HG02678 (cell line): ENCODE measurements around the gene TAF11L6.
"Not testable (repeated sequence)": the region's sequence is repeated elsewhere in the genome, so short reads cannot be mapped to it uniquely, and the experiment has no call there.

Experiments used
- ATAC-seq: cut with Tn5 transposase; IDR thresholded peaks from one replicate; pipeline ENCODE4 v1.9.1; 2021; ENCODE audit warnings: mild to moderate bottlenecking, moderate library complexity; ENCODE audit not compliant: unreplicated experiment

Gene TAF11L6

DNA sequence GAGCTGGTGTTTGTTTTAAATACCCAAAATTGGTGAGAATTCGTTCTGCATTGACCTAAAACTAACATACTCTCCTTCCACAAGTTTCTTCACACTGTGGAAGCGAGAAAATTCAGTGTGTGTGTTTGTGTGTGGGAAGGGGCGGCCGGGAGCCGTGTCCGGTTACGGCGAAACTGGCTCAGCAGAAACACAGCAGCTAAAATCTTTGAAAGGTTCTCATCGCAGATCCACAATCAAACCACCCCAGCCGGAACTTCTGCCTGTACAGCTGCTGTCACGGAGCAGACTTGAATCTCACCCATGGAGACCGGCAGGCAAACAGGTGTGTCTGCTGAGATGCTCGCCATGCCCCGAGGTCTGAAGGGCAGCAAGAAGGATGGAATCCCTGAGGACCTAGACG lies at the start of gene TAF11L6:
TSS of gene TAF11L6 (plus strand) at position 301 of the 400 bp plus-strand sequence.
- not testable (repeated sequence) for ATAC-seq

DNA sequence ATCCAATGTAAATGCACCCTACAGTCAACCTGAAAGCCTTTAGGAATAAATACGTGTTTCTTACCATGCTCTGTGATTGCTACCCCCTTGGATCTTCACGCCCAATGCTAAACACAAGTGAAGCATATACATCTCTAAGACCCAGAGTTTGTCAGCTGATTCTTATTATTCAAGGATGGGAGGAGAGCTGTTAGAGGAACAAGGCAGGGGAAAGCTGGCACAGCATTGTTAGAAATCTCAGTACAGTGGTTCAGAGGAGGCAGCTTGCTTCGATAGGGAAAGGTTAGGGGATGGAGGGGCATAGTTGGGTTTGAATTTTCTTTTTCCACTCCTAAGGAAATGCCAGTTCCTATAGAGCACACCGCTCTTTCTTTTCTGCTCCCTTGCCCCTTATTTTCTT lies 47.1 kb upstream of the TAF11L6 start:
- ATAC-seq, result no peak

DNA sequence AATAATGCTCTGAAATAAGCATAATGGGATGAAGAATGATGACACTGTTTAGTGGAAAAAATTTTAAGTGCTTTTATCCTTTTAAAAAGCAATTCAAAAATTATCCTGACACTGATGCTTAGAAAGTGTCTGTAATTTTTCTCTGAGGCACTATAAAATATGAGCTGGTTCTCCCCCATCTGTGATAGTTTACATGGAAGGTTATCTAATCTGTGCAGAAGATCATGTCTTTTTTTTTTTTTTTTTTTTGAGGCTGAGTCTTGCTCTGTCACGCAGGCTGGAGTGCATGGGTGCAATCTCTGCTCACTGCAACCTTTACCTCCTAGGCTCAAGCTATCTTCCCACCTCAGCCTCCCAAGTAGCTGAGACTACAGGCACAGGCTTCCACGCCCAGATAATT lies 45.7 kb upstream of the TAF11L6 start:
- no peak for ATAC-seq

DNA sequence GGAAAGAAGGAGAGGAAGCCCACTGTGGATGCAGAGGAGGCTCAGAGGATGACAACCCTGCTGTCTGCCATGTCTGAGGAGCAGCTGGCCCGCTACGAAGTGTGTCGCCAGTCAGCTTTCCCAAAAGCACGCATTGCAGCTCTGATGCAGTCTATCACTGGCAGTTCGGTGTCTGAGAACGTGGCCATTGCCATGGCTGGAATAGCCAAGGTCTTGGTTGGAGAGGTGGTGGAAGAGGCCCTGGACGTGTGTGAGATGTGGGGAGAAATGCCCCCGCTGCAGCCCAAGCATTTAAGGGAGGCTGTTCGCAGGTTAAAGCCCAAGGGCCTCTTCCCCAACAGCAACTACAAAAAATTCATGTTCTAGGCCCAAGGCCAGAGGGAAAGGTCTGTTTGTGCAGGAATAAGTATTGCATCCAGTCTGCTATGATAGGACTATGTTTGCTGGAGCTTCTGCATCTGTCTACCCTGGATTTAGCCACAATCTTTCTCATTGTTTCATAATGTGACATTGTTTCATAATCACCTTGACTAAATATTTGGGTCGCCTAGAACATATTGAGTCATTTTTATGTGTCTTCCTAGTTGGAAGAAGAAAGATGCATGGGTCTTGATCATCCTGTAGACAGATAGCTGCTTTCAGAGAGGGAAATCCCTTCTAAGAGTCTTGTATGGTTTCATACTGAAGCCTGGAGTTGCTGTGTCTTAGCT lies 41.9 kb upstream of the TAF11L6 start:
- ATAC-seq, result not testable (repeated sequence)

DNA sequence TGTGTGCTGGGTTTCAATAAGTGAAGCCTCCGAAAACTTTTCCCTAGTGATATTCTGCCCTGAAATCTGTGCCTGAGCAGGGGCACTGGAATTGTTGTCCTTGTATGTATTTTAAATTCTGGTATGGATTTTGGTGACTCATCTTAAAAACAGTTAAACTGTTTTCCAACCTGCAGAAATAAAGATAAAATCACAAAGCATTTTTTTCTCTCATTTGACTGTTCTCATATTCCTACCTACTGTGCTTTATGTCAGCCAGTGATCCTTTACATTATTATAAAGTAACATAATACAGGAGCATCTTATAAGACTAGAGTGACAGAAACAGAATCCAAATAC lies 41.3 kb upstream of the TAF11L6 start:
- no peak for ATAC-seq

DNA sequence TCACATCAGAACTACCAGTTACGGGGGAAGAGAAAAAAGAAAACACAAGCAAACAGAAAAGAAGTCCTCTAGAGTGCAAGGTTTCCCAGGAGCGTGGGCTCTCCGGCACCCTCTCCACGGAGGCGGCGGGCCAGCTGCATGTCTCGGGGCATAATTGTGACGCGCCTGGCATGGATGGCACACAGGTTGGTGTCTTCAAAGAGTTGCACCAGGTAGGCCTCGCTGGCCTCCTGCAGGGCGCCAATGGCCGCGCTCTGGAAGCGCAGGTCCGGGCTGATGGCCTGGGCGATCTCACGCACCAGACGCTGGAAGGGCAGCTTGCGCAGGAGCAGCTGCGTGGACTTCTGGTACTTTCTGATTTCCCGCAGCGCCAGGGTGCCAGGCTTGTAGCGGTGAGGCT lies 37.2 kb upstream of the TAF11L6 start:
- not testable (repeated sequence) for ATAC-seq

DNA sequence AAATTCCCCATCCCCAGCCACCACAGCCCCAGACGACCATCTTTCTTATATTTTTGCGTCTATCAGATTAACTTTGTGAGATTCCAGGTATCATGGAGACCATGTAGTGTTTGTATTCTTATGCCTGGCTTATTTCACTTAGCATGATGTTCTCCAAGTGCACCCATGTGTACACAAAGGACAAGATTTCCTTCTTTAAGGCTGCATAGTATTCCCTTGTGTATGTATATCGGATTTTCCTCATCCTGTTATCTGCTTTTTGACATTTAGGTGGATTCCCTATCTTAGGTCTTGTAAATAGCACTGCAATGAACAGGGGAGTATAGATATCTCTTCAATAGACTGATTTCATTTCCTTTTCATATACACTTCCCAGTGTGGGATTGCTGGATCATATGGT lies 35.7 kb upstream of the TAF11L6 start:
- ATAC-seq, result no peak

DNA sequence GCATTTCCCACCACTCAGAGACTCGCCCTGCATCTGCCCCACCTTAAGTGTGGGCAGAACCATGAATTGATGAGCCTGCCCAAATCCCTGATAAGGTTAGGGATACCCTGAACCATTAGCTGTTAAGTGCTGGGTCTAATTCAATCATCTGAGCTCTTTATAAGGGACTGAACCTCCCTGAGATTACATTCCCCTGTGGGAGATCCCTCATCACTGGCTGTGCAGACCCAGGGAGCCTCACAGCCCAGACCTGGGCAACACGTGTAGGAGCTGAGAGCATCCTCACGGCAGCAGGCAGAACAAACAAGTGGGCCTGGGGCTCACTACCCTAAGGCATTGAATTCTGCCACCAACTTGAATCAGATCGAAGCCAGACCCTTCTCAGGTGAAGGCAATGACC lies 31.0 kb upstream of the TAF11L6 start:
- ATAC-seq, result no peak

DNA sequence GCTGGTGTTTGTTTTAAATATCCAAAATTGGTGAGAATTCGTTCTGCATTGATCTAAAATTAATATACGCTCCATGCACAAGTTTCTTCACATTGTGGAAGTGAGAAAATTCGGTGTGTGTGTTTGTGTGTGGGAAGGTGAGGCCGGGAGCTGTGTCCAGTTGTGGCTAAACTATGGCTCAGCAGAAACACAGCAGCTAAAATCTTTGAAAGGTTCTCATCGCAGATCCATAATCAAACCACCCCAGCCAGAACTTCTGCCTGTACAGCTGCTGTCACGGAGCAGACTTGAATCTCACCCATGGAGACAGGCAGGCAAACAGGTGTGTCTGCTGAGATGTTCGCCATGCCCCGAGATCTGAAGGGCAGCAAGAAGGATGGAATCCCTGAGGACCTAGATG lies 30.5 kb upstream of the TAF11L6 start, which contains the start of gene TAF11L2:
TSS of gene TAF11L2 (plus strand) at position 301 of the 400 bp plus-strand sequence.
- ATAC-seq, result not testable (repeated sequence)

DNA sequence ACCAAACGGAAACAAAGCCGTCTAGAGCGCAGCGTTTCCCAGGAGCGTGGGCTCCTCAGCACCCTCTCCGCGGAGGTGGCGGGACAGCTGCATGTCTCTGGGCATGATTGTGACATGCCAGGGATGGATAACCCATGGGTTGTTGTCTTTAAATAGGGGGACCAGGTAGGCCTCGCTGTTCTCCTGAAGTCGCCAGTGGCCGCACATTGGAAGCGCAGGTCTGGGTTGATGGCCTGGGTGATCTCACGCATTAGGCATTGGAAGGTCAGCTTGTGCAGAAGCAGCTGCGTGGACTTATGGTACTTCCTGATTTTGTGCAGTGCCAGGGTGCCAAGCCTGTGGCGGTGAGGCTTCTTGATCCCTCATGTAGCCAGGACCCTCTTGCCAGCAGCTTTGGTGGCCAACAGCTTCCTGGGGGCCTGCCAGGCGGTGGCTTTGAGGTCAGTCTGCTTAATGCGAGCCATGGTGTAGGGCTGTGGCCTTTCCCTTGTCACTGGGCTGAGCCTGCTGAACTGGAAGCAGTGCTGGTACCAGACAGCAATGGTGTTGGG lies 16.6 kb upstream of the TAF11L6 start:
- ATAC-seq, result no peak

DNA sequence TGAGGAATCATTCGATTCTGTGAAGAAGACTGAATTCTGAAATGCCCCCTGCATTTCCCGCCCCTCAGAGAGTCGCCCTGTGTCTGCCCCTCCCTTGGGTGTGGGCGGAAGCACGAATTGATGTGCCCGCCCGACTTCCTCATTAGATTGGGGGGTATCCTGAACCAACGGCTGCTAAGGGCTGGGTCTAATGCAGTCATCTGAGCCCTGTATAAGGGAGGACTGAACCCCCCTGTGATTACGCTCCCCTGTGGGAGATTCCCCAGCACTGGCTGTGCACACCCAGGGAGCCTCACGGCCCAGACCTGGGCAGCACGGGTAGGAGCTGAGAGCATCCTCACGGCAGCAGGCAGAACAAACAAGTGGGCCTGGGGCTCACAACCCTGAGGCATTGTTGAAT lies 10.9 kb upstream of the TAF11L6 start:
- ATAC-seq, result not testable (repeated sequence)

DNA sequence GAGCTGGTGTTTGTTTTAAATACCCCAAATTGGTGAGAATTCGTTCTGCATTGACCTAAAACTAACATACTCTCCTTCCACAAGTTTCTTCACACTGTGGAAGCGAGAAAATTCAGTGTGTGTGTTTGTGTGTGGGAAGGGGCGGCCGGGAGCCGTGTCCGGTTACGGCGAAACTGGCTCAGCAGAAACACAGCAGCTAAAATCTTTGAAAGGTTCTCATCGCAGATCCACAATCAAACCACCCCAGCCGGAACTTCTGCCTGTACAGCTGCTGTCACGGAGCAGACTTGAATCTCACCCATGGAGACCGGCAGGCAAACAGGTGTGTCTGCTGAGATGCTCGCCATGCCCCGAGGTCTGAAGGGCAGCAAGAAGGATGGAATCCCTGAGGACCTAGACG lies 10.4 kb upstream of the TAF11L6 start, which contains the start of gene TAF11L3:
TSS of gene TAF11L3 (plus strand) at position 301 of the 400 bp plus-strand sequence.
- ATAC-seq, result not testable (repeated sequence)

DNA sequence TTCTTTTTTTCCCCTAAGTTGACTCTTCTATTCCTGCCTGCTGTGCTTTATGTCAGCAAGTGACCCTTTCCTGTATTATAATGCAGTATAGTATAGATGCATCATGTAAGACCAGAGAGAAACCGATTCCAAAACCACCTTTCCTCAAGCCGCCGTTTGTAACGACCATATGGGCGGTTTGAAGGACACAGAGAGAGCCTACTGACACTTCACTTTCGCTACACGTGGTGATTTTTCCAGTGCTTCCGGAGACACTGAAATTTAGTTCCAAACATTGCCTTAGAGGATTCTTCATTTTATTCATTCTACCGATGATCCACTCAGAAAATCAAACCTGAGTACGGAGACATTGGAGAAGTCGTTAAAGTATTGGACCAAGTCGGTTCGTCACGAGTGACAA lies 9.0 kb upstream of the TAF11L6 start:
- ATAC-seq, result not testable (repeated sequence)

DNA sequence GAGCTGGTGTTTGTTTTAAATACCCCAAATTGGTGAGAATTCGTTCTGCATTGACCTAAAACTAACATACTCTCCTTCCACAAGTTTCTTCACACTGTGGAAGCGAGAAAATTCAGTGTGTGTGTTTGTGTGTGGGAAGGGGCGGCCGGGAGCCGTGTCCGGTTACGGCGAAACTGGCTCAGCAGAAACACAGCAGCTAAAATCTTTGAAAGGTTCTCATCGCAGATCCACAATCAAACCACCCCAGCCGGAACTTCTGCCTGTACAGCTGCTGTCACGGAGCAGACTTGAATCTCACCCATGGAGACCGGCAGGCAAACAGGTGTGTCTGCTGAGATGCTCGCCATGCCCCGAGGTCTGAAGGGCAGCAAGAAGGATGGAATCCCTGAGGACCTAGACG lies 7.0 kb upstream of the TAF11L6 start, which contains the start of gene TAF11L4:
TSS of gene TAF11L4 (plus strand) at position 301 of the 400 bp plus-strand sequence.
- ATAC-seq, result not testable (repeated sequence)

DNA sequence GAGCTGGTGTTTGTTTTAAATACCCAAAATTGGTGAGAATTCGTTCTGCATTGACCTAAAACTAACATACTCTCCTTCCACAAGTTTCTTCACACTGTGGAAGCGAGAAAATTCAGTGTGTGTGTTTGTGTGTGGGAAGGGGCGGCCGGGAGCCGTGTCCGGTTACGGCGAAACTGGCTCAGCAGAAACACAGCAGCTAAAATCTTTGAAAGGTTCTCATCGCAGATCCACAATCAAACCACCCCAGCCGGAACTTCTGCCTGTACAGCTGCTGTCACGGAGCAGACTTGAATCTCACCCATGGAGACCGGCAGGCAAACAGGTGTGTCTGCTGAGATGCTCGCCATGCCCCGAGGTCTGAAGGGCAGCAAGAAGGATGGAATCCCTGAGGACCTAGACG lies 3.5 kb upstream of the TAF11L6 start, which contains the start of gene TAF11L5:
TSS of gene TAF11L5 (plus strand) at position 301 of the 400 bp plus-strand sequence.
- ATAC-seq, result not testable (repeated sequence)

DNA sequence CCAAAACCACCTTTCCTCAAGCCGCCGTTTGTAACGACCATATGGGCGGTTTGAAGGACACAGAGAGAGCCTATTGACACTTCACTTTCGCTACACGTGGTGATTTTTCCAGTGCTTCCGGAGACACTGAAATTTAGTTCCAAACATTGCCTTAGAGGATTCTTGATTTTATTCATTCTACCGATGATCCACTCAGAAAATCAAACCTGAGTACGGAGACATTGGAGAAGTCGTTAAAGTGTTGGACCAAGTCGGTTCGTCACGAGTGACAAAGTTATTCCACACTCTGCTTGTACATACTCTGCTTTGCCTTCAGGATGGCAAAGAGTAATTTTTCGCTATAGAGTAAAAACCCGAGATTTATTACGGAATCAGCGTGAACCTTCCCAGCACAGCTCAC lies 2.0 kb upstream of the TAF11L6 start:
- not testable (repeated sequence) for ATAC-seq
